ENCODE measurements around the gene PARPBP. TPM values are rescaled to one million over a fixed set of nuclear protein-coding genes. Genes with fewer than 3 reads are reported as not detected.
A peak's percentile ranks its signal among the peaks of the same experiment; 100 is the strongest.
"Not testable (repeated sequence)": the region's sequence is repeated elsewhere in the genome, so short reads cannot be mapped to it uniquely, and the experiment has no call there.

Gene PARPBP
- under 1 TPM; 0.45 to 0.83 (median 0.64) TPM for total RNA-seq

GRCh38 chr12:102119674-102120563 lies at the start of gene PARPBP, which contains the start of gene NUP37:
TSS of gene PARPBP (plus strand) at chr12:102120183. CDS start at chr12:102123889, 3,706 bp downstream.
TSS of gene NUP37 (minus strand) at chr12:102120114. CDS start at chr12:102118518, 1,596 bp downstream.
- Histone ChIP-seq H3K36me3 (peaks cover 0 to 31% (median 12%) of the 10 kb centered on the region in 4 donors), H3K9me3 (no peaks in the 10 kb centered on the region), H3K4me3 (peak within 1 kb of the TSS; percentile 67 to 87 (median 80)), H3K27me3 (no peaks in the 10 kb centered on the region), H3K4me1 (peaks cover 15 to 20% (median 17%) of the 10 kb centered on the region in 4 donors), H3K27ac (replicated peaks in 1 of 4) (peak within 1 kb of the TSS; percentile 84 to 85 (median 84))
- TF ChIP-seq POLR2A (IDR thresholded peaks at IDR 0.05; ENCODE audit: low read depth) (peak; percentile 40), POLR2AphosphoS5 (IDR thresholded peaks at IDR 0.05) (peak; percentile 90), EP300 (IDR thresholded peaks at IDR 0.05) (no peak), CTCF (IDR thresholded peaks at IDR 0.05) (peak in 2 of 3 experiments; percentile 12 to 18)
- peak; percentile 94 for DNase-seq (ENCODE audit: extremely low spot score)
- intact Hi-C loops (cut with DNase I), result loop anchor here (5.0 kb wide), 1 partner anchor 53 kb away; no protein-coding TSS in a partner anchor
- WGBS, result 0% methylated on average over 29 of the region's 62 CpGs

- not testable (repeated sequence) for H3K27ac ChIP-seq (replicated peaks in 1 of 4); DNase-seq (ENCODE audit: extremely low spot score)
- 93% methylated on average over 7 of the region's 7 CpGs for WGBS
Observed at GRCh38 chr12:102072092-102072491, 47.9 kb upstream of the PARPBP start.

GRCh38 chr12:102080842-102081241 lies 39.1 kb upstream of the PARPBP start:
- Histone ChIP-seq H3K27ac (replicated peaks in 1 of 4) (no peak overlapping the region), H3K4me1 (no peaks in the 10 kb centered on the region), H3K4me3 (no peak overlapping the region), H3K36me3 (peaks cover 12 to 88% (median 60%) of the 10 kb centered on the region in 4 donors), H3K27me3 (no peaks in the 10 kb centered on the region), H3K9me3 (no peaks in the 10 kb centered on the region)
- DNase-seq (ENCODE audit: extremely low spot score), result no peak
- intact Hi-C loops (cut with DNase I), result no loop called here
- TF ChIP-seq POLR2A (IDR thresholded peaks at IDR 0.05; ENCODE audit: low read depth) (no peak), POLR2AphosphoS5 (IDR thresholded peaks at IDR 0.05) (no peak), EP300 (IDR thresholded peaks at IDR 0.05) (no peak), CTCF (IDR thresholded peaks at IDR 0.05) (no peak)
- WGBS, result 96% methylated on average over 4 of the region's 4 CpGs

More at GRCh38 chr12:102072092-102072491, 47.9 kb upstream of the PARPBP start:
- intact Hi-C loops (cut with DNase I); H3K9me3 ChIP-seq; H3K27me3 ChIP-seq; H3K4me1 ChIP-seq; H3K4me3 ChIP-seq: not testable (repeated sequence)
- H3K36me3 ChIP-seq, result peaks cover 6 to 40% (median 19%) of the 10 kb centered on the region in 4 donors

GRCh38 chr12:102089228-102089835 lies 30.7 kb upstream of the PARPBP start:
- H3K27ac ChIP-seq (replicated peaks in 1 of 4); H3K27me3 ChIP-seq; intact Hi-C loops (cut with DNase I); H3K9me3 ChIP-seq; H3K4me1 ChIP-seq; DNase-seq (ENCODE audit: extremely low spot score); H3K4me3 ChIP-seq: not testable (repeated sequence)
- 97% methylated on average over 30 of the region's 38 CpGs for WGBS
- H3K36me3 ChIP-seq, result peaks cover 13 to 22% (median 20%) of the 10 kb centered on the region in 4 donors

GRCh38 chr12:102093319-102093718 lies 26.7 kb upstream of the PARPBP start:
- TF ChIP-seq POLR2AphosphoS5 (IDR thresholded peaks at IDR 0.05), result no peak
- TF ChIP-seq CTCF (IDR thresholded peaks at IDR 0.05), result no peak
- no peak for TF ChIP-seq POLR2A (IDR thresholded peaks at IDR 0.05; ENCODE audit: low read depth)
- TF ChIP-seq EP300 (IDR thresholded peaks at IDR 0.05), result no peak
- intact Hi-C loops (cut with DNase I), result no loop called here

More at GRCh38 chr12:102093319-102093718, 26.7 kb upstream of the PARPBP start:
- Histone ChIP-seq H3K27me3 (no peaks in the 10 kb centered on the region), H3K9me3 (no peaks in the 10 kb centered on the region), H3K4me3 (no peak overlapping the region), H3K36me3 (peaks cover 8 to 29% (median 14%) of the 10 kb centered on the region in 4 donors), H3K4me1 (no peaks in the 10 kb centered on the region), H3K27ac (replicated peaks in 1 of 4) (no peak overlapping the region)
- DNase-seq (ENCODE audit: extremely low spot score), result no peak
